ENCODE measurements around the gene CACNG5.

CACNG5 gene

GRCh38 chr17:66793814-66794213 is 41.1 kb upstream of the CACNG5 start:
- no peak overlapping the region for H3K27ac ChIP-seq
- TF ChIP-seq ZFX (IDR thresholded peaks at IDR 0.05): no peak
- no peak for TF ChIP-seq CTCF (conservative IDR thresholded peaks at IDR 0.05)

- no peak overlapping the region for H3K27ac ChIP-seq
Measured at GRCh38 chr17:66795486-66795885, 39.4 kb upstream of the CACNG5 start.

GRCh38 chr17:66799849-66800537 is 34.9 kb upstream of the CACNG5 start:
- TF ChIP-seq CTCF (conservative IDR thresholded peaks at IDR 0.05): no peak
- no peak for TF ChIP-seq ZFX (IDR thresholded peaks at IDR 0.05)
- no peak overlapping the region for H3K27ac ChIP-seq

More at GRCh38 chr17:66795486-66795885, 39.4 kb upstream of the CACNG5 start:
- no peak for TF ChIP-seq CTCF (conservative IDR thresholded peaks at IDR 0.05)
- TF ChIP-seq ZFX (IDR thresholded peaks at IDR 0.05): no peak

- TF ChIP-seq CTCF (conservative IDR thresholded peaks at IDR 0.05) (no peak), ZFX (IDR thresholded peaks at IDR 0.05) (no peak)
- no peak overlapping the region for H3K27ac ChIP-seq
Measured at GRCh38 chr17:66803474-66803951, 31.4 kb upstream of the CACNG5 start.

- TF ChIP-seq CTCF (conservative IDR thresholded peaks at IDR 0.05) (no peak), ZFX (IDR thresholded peaks at IDR 0.05) (no peak)
- H3K27ac ChIP-seq: no peak overlapping the region
Measured at GRCh38 chr17:66805567-66805966, 29.4 kb upstream of the CACNG5 start.

GRCh38 chr17:66807182-66807581 is 27.7 kb upstream of the CACNG5 start:
- TF ChIP-seq ZFX (IDR thresholded peaks at IDR 0.05): no peak
- TF ChIP-seq CTCF (conservative IDR thresholded peaks at IDR 0.05): no peak
- no peak overlapping the region for H3K27ac ChIP-seq

- H3K27ac ChIP-seq: no peak overlapping the region
- TF ChIP-seq ZFX (IDR thresholded peaks at IDR 0.05): no peak
- TF ChIP-seq CTCF (conservative IDR thresholded peaks at IDR 0.05): no peak
Measured at GRCh38 chr17:66809408-66809807, 25.5 kb upstream of the CACNG5 start.

Data from C4-2B (cell line).